PC-3 (cell line): ENCODE results near the gene CSNK1G1. TPM values are rescaled to one million over a fixed set of nuclear protein-coding genes. Genes with fewer than 3 reads are reported as not detected.

Source experiments
- ATAC-seq: fragments of 200-7000 bp; cut with Tn5 transposase; 2 replicates; pipeline ENCODE4 v1.9.1; 2020; ENCODE audit warnings: mild to moderate bottlenecking, moderate library complexity
- BruUV-seq: library from RNA; stranded (reverse); fragments of 400-500 nt; replicated peaks from 2 replicates; lab custom pipeline; 2021; lab: Mats Ljungman, UMichigan
- CTCF ChIA-PET: fragments of 300-600 bp; sonication (Branson Sonifier 250); formaldehyde crosslinking; loops from one replicate; lab custom pipeline; 2022; ENCODE audit warnings: antibody characterized with exemption; lab: Charles Lee
- POLR2A ChIA-PET: fragments of 300-600 bp; sonication (Branson Sonifier 250); formaldehyde crosslinking; loops from one replicate; lab custom pipeline; 2022; ENCODE audit warnings: antibody characterized with exemption; ENCODE audit not compliant: unreplicated experiment; lab: Charles Lee
- DNase-seq: peaks from one replicate; pipeline ENCODE4 v3.0.0-alpha.2; 2015
- H2AFZ ChIP-seq: fragments of 300-600 bp; sonication (generic); 2 replicates; pipeline ENCODE4 v1.6.0; 2016; ENCODE audit warnings: antibody characterized with exemption, low read length
- H3F3A ChIP-seq: fragments of 300-600 bp; sonication (generic); one replicate; pipeline ENCODE4 v1.6.0; 2017; ENCODE audit warnings: antibody characterized with exemption, low read length, control low read depth, mild to moderate bottlenecking; ENCODE audit not compliant: unreplicated experiment
- H3K27ac ChIP-seq: fragments of 300-600 bp; sonication (generic); 2 replicates; pipeline ENCODE4 v1.5.1; 2016; ENCODE audit warnings: mild to moderate bottlenecking, low read length
- H3K27me3 ChIP-seq: fragments of 300-600 bp; sonication (generic); 2 replicates; pipeline ENCODE4 v1.6.1; 2016; ENCODE audit warnings: low read length, mixed read lengths
- H3K36me3 ChIP-seq: fragments of 300-600 bp; sonication (generic); 2 replicates; pipeline ENCODE4 v1.6.1; 2016; ENCODE audit warnings: low read depth, mixed run types, low read length, mixed read lengths
- H3K4me1 ChIP-seq: fragments of 300-600 bp; sonication (generic); 2 replicates; pipeline ENCODE4 v1.5.1; 2016; ENCODE audit warnings: low read length; ENCODE audit not compliant: insufficient read depth
- H3K4me2 ChIP-seq: fragments of 300-600 bp; sonication (generic); 2 replicates; pipeline ENCODE4 v1.6.0; 2016; ENCODE audit warnings: low read length
- H3K4me3 ChIP-seq: fragments of 300-600 bp; sonication (generic); 2 replicates; pipeline ENCODE4 v1.5.1; 2016; ENCODE audit warnings: mild to moderate bottlenecking, low read length, mixed read lengths
- H3K79me2 ChIP-seq: fragments of 300-600 bp; sonication (generic); 2 replicates; pipeline ENCODE4 v1.6.1; 2017; ENCODE audit warnings: low read length, mixed read lengths
- H3K9ac ChIP-seq: fragments of 300-600 bp; sonication (generic); 2 replicates; pipeline ENCODE4 v1.6.0; 2016; ENCODE audit warnings: mild to moderate bottlenecking, low read length
- H3K9me2 ChIP-seq: fragments of 300-600 bp; sonication (generic); replicated peaks from 2 replicates; pipeline ENCODE4 v1.6.1; 2016; ENCODE audit warnings: mixed run types, low read length, mixed read lengths
- H3K9me3 ChIP-seq: fragments of 300-600 bp; sonication (generic); 2 replicates; pipeline ENCODE4 v1.6.1; 2016; ENCODE audit warnings: low read length, mixed read lengths
- H4K20me1 ChIP-seq: fragments of 300-600 bp; sonication (generic); 2 replicates; pipeline ENCODE4 v1.6.1; 2016; ENCODE audit warnings: low read length, mixed read lengths
- CTCF ChIP-seq: fragments of 300-600 bp; sonication (generic); conservative IDR thresholded peaks from 2 replicates; pipeline ENCODE4 v1.5.1; 2017; ENCODE audit warnings: antibody characterized with exemption, low read depth, mild to moderate bottlenecking, low read length
- EZH2 ChIP-seq: fragments of 300-600 bp; sonication (generic); IDR thresholded peaks from one replicate; pipeline ENCODE4 v1.6.1; 2017; ENCODE audit warnings: antibody characterized with exemption, mild to moderate bottlenecking, low read length; ENCODE audit not compliant: unreplicated experiment
- EZH2phosphoT487 ChIP-seq: fragments of 300-600 bp; sonication (generic); IDR thresholded peaks from 2 replicates; pipeline ENCODE4 v1.6.1; 2018; ENCODE audit warnings: mild to moderate bottlenecking, antibody characterized with exemption, low read length, borderline replicate concordance
- intact Hi-C: fragments of 100-400 bp; cut with micrococcal nuclease; formaldehyde crosslinking; loops from 2 replicates; pipeline ENCODE4 v1.9.0; 2023
- total RNA-seq: library from RNA; depleted of rRNA; stranded (reverse); fragments of >200 nt; gene quantifications from 2 replicates; pipeline ENCODE4 v1.2.3, GENCODE V29; 2014

Gene CSNK1G1
- total RNA-seq, 1 experiment from 2014 or later = 9.8 TPM

GRCh38 chr15:64236156-64236894 is 119.6 kb downstream of the CSNK1G1 start:
- no peak for TF ChIP-seq EZH2phosphoT487
- TF ChIP-seq CTCF = no peak
- no peak for TF ChIP-seq EZH2
- Histone ChIP-seq H2AFZ (no peak overlapping the region), H3K9ac (no peak overlapping the region), H3K4me1 (peaks cover 12% of the 10 kb centered on the region), H3F3A (no peaks in the 10 kb centered on the region), H3K4me2 (no peak overlapping the region), H3K27me3 (no peaks in the 10 kb centered on the region), H3K27ac (no peak overlapping the region), H3K9me3 (no peaks in the 10 kb centered on the region), H3K36me3 (no peaks in the 10 kb centered on the region), H3K9me2 (no peaks in the 10 kb centered on the region), H3K4me3 (no peak overlapping the region), H4K20me1 (no peaks in the 10 kb centered on the region), H3K79me2 (no peaks in the 10 kb centered on the region)
- BruUV-seq = no TSS peak
- no peak for DNase-seq
- POLR2A ChIA-PET = no interaction called here
- CTCF ChIA-PET = no interaction called here
- ATAC-seq = no peak
- intact Hi-C loops = no loop called here

- Histone ChIP-seq H4K20me1 (no peaks in the 10 kb centered on the region), H3K27ac (no peak overlapping the region), H3K27me3 (no peaks in the 10 kb centered on the region), H3K9me2 (no peaks in the 10 kb centered on the region), H3K9me3 (no peaks in the 10 kb centered on the region), H3K9ac (no peak overlapping the region), H3K36me3 (no peaks in the 10 kb centered on the region), H3K4me1 (peaks cover 12% of the 10 kb centered on the region), H2AFZ (no peak overlapping the region), H3K79me2 (no peaks in the 10 kb centered on the region), H3F3A (no peaks in the 10 kb centered on the region), H3K4me2 (no peak overlapping the region), H3K4me3 (no peak overlapping the region)
- DNase-seq = no peak
- no peak for ATAC-seq
- no TSS peak for BruUV-seq
- ChIA-PET CTCF (no interaction called here), POLR2A (no interaction called here)
- intact Hi-C loops = no loop called here
- TF ChIP-seq EZH2 (no peak), CTCF (no peak), EZH2phosphoT487 (no peak)
These were observed 120.4 kb downstream of the CSNK1G1 start for GRCh38 chr15:64235552-64235951.

GRCh38 chr15:64233299-64233698 is 122.7 kb downstream of the CSNK1G1 start:
- no peak overlapping the region for H2AFZ ChIP-seq
- DNase-seq (no peak), ATAC-seq (no peak)
- no peaks in the 10 kb centered on the region for H3K36me3 ChIP-seq
- H3K79me2 ChIP-seq = no peaks in the 10 kb centered on the region
- H3K9me3 ChIP-seq = no peaks in the 10 kb centered on the region
- no TSS peak for BruUV-seq
- ChIA-PET CTCF (interaction anchor here (0.5 kb wide), 1 partner anchor 469 kb away, joined by 16 read pairs; no protein-coding TSS in a partner anchor), POLR2A (no interaction called here)
- H3K4me1 ChIP-seq = peaks cover 12% of the 10 kb centered on the region
- H3K9me2 ChIP-seq = no peaks in the 10 kb centered on the region
- no peak overlapping the region for H3K4me2 ChIP-seq
- no peaks in the 10 kb centered on the region for H4K20me1 ChIP-seq
- H3F3A ChIP-seq = no peaks in the 10 kb centered on the region
- no peak overlapping the region for H3K27ac ChIP-seq
- H3K4me3 ChIP-seq = no peak overlapping the region
- H3K27me3 ChIP-seq = no peaks in the 10 kb centered on the region
- no peak overlapping the region for H3K9ac ChIP-seq
- intact Hi-C loops = no loop called here
- TF ChIP-seq CTCF (no peak), EZH2phosphoT487 (no peak), EZH2 (no peak)
